HepG2 (cell line): ENCODE data around the gene MRPL27.

ENCODE experiments used
- ATF7 ChIP-seq, 2 experiments: fragments of 450-650 bp in 1 of 2; sonication (generic) in 1 of 2; formaldehyde crosslinking in 1 of 2; IDR thresholded peaks; 2 replicates each; pipeline versions ENCODE4 v1.4.0 to v1.6.1; 2016 to 2020; ENCODE audit warnings: antibody characterized with exemption in 1 of 2, mild to moderate bottlenecking in 1 of 2, missing genetic modification reagents in 1 of 2
- CHD2 ChIP-seq: IDR thresholded peaks from 2 replicates; pipeline ENCODE4 v1.6.1; 2011; ENCODE audit warnings: low read depth, low read length, improper control_type of control experiment
- CTCF ChIP-seq: sonication (generic); formaldehyde crosslinking; IDR thresholded peaks from 2 replicates; pipeline ENCODE4 v1.5.0; 2020; ENCODE audit warnings: mild to moderate bottlenecking, missing genetic modification reagents, moderate library complexity
- ELF1 ChIP-seq: sonication (generic); formaldehyde crosslinking; IDR thresholded peaks from 2 replicates; pipeline ENCODE4 v1.4.0; 2020; ENCODE audit warnings: missing genetic modification reagents
- NFE2 ChIP-seq: sonication (generic); formaldehyde crosslinking; IDR thresholded peaks from 2 replicates; pipeline ENCODE4 v1.4.0; 2020; ENCODE audit warnings: missing genetic modification reagents
- NFRKB ChIP-seq: fragments of 450-650 bp; IDR thresholded peaks from 2 replicates; pipeline ENCODE4 v1.6.1; 2017
- POLR2AphosphoS2 ChIP-seq: IDR thresholded peaks from 2 replicates; pipeline ENCODE4 v1.6.1; 2011; ENCODE audit warnings: low read depth, low read length, improper control_type of control experiment
- THAP11 ChIP-seq: IDR thresholded peaks from 2 replicates; pipeline ENCODE4 v1.6.1; 2016; ENCODE audit warnings: missing biosample characterization, missing genetic modification reagents
- ZBTB7B ChIP-seq: sonication (generic); formaldehyde crosslinking; IDR thresholded peaks from 2 replicates; pipeline ENCODE4 v1.4.0; 2020; ENCODE audit warnings: missing genetic modification reagents
- ZNF331 ChIP-seq: sonication (generic); formaldehyde crosslinking; IDR thresholded peaks from 2 replicates; pipeline ENCODE4 v1.4.0; 2020; ENCODE audit warnings: missing genetic modification reagents
- ZNF441 ChIP-seq: sonication (generic); formaldehyde crosslinking; IDR thresholded peaks from 2 replicates; pipeline ENCODE4 v1.7.0; 2021; ENCODE audit warnings: missing genetic modification reagents, borderline replicate concordance

DNA sequence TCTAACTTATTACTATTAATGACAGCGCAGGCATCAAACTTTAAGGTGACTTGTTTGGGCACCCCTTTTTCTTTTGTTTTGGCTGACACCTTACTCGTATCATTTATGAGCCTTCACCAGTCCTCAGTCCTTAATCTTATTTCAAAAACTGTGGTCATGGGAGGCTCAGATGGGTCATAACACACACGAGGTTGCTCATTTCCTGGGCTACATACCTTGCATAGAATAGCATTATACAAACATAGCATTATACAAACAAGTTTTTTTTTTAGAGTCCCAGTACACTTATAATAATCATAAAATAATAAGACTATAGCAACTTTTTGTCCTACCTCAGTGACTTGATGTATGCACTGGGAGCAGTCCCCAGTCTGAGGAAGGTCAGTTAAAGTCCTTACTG is 41.8 kb upstream of the MRPL27 start:
- TF ChIP-seq POLR2AphosphoS2: no peak
- TF ChIP-seq CTCF (CRISPR knock-in tag): no peak
- TF ChIP-seq ELF1 (CRISPR knock-in tag): no peak
- TF ChIP-seq NFRKB: no peak
- no peak for TF ChIP-seq CHD2
- no peak for TF ChIP-seq ZNF441 (CRISPR knock-in tag)
- TF ChIP-seq THAP11: no peak
- no peak for TF ChIP-seq ATF7 (IDR thresholded peaks at IDR 0.05)
- no peak for TF ChIP-seq ATF7 (CRISPR knock-in tag; IDR thresholded peaks at IDR 0.05)
- no peak for TF ChIP-seq ZNF331
- TF ChIP-seq NFE2 (CRISPR knock-in tag): no peak
- no peak for TF ChIP-seq ZBTB7B (CRISPR knock-in tag)
